ENCODE results near the gene TSPAN2. TPM values are rescaled to one million over a fixed set of nuclear protein-coding genes. Genes with fewer than 3 reads are reported as not detected.

The TSPAN2 gene
- total RNA-seq, result under 1 TPM in 2 of 3 donors, not detected in 1; 0.16 to 0.30 TPM

DNA sequence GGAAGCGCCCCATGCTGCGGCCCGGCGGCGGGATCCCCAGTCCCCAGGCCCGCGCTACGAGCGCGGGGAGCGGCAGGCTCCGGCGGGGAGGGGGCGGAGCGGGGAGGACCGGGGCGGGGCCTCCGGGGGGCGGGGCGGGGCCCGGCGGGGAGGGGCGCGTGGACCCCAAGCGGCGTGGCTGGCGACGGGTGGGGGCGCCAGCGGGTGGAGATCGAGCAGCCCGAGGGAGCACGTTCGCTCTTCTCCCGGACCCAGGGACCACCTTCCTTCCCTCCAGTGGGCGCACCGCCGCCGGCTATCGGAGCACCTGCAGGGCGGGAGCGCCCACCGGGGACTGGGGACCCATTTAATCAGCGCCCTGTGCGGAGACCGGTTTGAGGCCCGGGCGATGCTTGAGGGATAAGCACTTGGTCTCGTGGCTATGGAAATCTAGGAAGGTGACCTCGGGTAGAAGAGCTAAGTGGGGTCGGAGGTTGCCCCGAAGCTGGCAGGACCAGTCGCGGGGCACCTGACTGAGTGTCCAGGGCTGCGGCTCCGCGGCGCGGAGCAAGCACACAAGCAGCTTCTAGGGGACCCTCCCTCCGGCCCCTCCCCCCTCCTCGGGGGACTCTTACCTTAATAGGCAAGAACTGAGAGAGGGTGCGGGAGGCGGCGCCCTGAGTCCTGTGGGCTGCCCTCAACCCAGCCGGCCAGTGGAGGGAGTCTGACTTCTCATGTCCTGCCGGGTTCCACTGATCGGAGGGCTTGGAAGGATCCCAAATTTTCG, at the start of gene TSPAN2:
TSS of gene TSPAN2 (minus strand) at position 84 of the 766 bp plus-strand sequence. CDS start at position 13, 71 bp downstream.
- DNase-seq, result peak; percentile 48
- peaks cover 48% of the 10 kb centered on the region for H3K4me1 Mint-ChIP-seq (ENCODE audit: low read depth)
- H3K27me3 Mint-ChIP-seq (ENCODE audit: low read depth), result no peaks in the 10 kb centered on the region
- peak within 1 kb of the TSS; percentile 81 for H3K4me3 Mint-ChIP-seq
- peak; percentile 82 to 84 for ATAC-seq
- no peaks in the 10 kb centered on the region for H3K9me3 Mint-ChIP-seq
- H3K36me3 Mint-ChIP-seq (ENCODE audit: insufficient read depth), result no peaks in the 10 kb centered on the region

DNA sequence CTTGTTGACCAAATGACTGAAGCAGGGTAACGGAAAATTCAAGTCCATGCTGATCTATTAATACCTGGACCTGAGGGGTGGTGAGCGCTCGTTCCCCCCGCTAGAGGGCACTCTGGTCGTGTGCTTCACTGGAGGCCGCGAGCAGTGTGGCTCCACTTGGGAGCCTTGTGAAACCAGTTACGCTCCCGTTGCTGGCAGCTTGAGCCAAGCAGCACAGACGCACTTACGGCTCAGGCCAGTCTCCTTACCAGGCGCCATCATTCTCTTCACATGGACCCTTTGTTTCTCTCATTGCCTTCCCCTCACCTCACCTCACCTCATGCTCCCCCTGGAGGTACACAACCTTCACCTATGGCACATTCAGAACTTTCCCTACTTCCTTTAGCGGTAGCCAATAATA, 49.7 kb upstream of the TSPAN2 start:
- Mint-ChIP-seq H3K36me3 (ENCODE audit: insufficient read depth) (no peaks in the 10 kb centered on the region), H3K9me3 (no peaks in the 10 kb centered on the region), H3K4me1 (ENCODE audit: low read depth) (no peaks in the 10 kb centered on the region), H3K27me3 (ENCODE audit: low read depth) (peaks cover 35% of the 10 kb centered on the region), H3K4me3 (peak overlapping the region; percentile 7)
- peak; percentile 47 for DNase-seq
- ATAC-seq, result peak; percentile 79 to 88

DNA sequence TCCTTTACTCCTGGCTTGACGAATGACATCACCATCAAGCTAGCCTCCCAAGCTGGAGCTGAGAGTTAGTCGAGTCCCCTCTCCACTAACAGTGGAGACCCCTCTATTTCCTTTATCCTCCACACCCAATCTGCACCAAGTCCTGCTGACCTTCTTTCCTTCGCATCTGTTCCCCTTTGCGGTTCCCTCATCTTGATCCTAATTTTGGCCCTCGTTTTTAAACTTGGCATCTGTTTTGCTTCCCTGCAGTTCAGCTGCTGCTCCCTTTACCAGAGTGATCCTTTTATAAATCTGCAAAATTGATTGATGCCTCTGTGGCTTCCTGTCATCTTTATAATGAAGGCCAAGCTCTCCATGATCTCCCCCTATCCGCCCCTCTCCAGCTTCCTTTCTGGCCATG, 49.0 kb upstream of the TSPAN2 start:
- ATAC-seq (no peak), DNase-seq (no peak)
- peaks cover 34% of the 10 kb centered on the region for H3K27me3 Mint-ChIP-seq (ENCODE audit: low read depth)
- no peaks in the 10 kb centered on the region for H3K9me3 Mint-ChIP-seq
- no peaks in the 10 kb centered on the region for H3K4me1 Mint-ChIP-seq (ENCODE audit: low read depth)
- H3K4me3 Mint-ChIP-seq, result no peak overlapping the region
- H3K36me3 Mint-ChIP-seq (ENCODE audit: insufficient read depth), result no peaks in the 10 kb centered on the region

DNA sequence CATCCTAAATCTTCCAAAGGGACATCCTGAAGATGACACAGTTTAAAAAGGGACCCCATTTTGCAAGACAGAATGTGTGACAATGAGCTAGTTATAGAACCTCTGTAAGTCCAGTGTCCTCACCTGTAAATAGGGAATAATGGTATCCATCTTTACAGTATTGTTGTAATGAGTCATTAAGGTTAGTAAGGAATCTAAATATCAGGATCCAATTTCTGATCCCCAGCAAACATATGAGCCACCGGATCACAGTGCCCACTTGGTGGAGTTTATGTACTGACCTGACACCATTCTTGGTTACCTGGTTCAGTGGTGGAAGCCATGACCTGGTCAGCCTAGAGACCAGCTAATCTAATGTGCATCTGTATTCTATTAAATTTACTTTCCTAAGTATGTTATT, 47.9 kb upstream of the TSPAN2 start:
- Mint-ChIP-seq H3K9me3 (no peaks in the 10 kb centered on the region), H3K27me3 (ENCODE audit: low read depth) (peaks cover 31% of the 10 kb centered on the region), H3K4me1 (ENCODE audit: low read depth) (no peaks in the 10 kb centered on the region), H3K4me3 (no peak overlapping the region), H3K36me3 (ENCODE audit: insufficient read depth) (no peaks in the 10 kb centered on the region)
- DNase-seq, result no peak
- no peak for ATAC-seq

DNA sequence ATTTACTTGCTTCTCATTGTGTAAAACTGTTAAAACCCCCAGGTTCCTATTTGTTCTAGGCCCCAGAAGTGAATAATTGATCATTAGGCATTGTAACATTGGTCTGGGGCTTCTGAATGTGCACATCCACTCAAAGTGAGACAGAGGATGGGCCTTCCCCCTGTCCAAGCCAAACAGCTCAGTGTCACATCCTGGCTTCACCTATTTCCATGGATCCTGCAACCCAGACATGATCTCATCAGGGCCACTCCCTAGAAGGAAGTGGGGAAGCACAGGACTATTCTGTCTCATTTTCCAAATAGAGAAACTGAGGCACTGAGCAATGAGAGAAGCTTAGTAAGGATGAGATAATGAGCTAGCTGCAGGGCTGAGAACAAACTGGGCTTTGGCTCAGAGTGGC, 47.4 kb upstream of the TSPAN2 start:
- Mint-ChIP-seq H3K9me3 (no peaks in the 10 kb centered on the region), H3K4me1 (ENCODE audit: low read depth) (no peaks in the 10 kb centered on the region), H3K4me3 (no peak overlapping the region), H3K27me3 (ENCODE audit: low read depth) (peaks cover 28% of the 10 kb centered on the region), H3K36me3 (ENCODE audit: insufficient read depth) (no peaks in the 10 kb centered on the region)
- no peak for DNase-seq
- no peak for ATAC-seq

DNA sequence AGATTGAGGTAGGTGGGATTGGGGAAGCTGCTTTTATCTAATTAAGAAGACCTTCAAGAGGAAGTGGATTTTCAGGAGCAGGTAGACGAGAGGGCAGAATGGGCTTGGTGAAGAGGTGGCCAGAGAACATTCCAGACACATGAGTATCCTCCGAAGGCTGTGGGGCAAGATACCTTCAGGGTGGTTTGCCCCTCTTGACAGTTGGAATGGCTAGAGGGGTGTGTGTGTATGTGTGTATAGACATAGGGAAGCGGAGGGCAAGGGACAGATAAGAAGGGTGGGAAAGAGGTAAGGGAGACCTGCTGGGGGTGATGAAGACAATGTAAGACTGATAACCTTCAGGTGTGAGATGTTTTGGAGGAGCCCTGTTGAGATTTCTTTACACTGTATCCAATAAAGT, 46.8 kb upstream of the TSPAN2 start:
- no peaks in the 10 kb centered on the region for H3K36me3 Mint-ChIP-seq (ENCODE audit: insufficient read depth)
- ATAC-seq (no peak), DNase-seq (no peak)
- no peak overlapping the region for H3K4me3 Mint-ChIP-seq
- no peaks in the 10 kb centered on the region for H3K9me3 Mint-ChIP-seq
- H3K27me3 Mint-ChIP-seq (ENCODE audit: low read depth), result peaks cover 26% of the 10 kb centered on the region
- H3K4me1 Mint-ChIP-seq (ENCODE audit: low read depth), result no peaks in the 10 kb centered on the region

DNA sequence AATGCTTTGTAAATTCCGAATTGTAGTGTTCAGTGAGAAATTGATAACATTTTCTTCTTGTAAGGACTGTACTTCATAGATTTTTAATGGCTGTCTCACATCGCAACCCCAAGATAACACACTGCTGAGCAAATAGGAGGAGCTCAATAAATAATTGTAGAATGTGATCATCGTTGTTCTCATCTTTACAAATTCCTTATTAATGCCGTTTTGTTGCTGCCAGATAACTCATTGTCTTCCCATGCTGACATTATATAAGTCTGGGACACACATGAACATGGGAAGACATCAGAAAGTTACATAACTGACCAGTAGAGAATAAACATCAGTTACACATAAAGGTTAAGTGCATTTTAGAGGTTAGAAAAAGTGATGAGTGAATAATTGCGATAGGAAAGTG, 46.4 kb upstream of the TSPAN2 start:
- Mint-ChIP-seq H3K9me3 (no peaks in the 10 kb centered on the region), H3K27me3 (ENCODE audit: low read depth) (peaks cover 25% of the 10 kb centered on the region)

DNA sequence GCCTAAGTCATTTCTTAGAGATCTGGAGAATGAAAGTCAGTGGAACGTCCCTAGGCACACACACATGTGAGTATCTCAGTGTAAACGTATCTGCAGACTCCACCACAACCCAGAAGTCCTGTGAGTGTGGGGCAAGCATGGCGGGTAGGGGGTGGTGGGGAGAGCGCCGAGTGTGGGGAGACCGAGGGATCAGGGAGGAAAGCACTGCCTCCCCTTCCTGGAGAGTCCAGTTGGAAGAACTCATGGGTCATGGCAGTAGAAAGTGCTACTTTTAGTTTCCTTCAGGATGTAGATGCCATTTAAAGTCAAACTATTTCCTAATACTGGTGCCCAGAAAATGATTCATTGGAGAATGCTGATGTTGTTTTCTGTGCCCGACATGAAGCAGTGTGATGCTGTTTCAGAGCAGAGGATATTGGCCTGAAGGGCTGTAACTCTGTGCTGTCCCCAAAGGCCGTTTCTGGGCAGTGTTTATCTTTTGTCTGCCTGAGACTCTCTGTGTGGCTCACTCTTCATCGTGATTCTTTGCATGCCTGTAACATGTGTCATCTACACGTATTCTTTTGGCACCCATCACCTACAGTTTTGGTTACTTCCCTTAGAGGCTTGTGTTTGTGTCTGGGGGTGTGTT, 45.7 kb upstream of the TSPAN2 start:
- H3K27me3 Mint-ChIP-seq (ENCODE audit: low read depth), result peaks cover 22% of the 10 kb centered on the region
- ATAC-seq, result no peak
- no peaks in the 10 kb centered on the region for H3K36me3 Mint-ChIP-seq (ENCODE audit: insufficient read depth)
- no peaks in the 10 kb centered on the region for H3K4me1 Mint-ChIP-seq (ENCODE audit: low read depth)
- no peaks in the 10 kb centered on the region for H3K9me3 Mint-ChIP-seq
- no peak overlapping the region for H3K4me3 Mint-ChIP-seq
- no peak for DNase-seq

More for the DNA sequence above, 46.4 kb upstream of the TSPAN2 start:
- no peaks in the 10 kb centered on the region for H3K36me3 Mint-ChIP-seq (ENCODE audit: insufficient read depth)
- DNase-seq (no peak), ATAC-seq (no peak)
- no peak overlapping the region for H3K4me3 Mint-ChIP-seq
- no peaks in the 10 kb centered on the region for H3K4me1 Mint-ChIP-seq (ENCODE audit: low read depth)

DNA sequence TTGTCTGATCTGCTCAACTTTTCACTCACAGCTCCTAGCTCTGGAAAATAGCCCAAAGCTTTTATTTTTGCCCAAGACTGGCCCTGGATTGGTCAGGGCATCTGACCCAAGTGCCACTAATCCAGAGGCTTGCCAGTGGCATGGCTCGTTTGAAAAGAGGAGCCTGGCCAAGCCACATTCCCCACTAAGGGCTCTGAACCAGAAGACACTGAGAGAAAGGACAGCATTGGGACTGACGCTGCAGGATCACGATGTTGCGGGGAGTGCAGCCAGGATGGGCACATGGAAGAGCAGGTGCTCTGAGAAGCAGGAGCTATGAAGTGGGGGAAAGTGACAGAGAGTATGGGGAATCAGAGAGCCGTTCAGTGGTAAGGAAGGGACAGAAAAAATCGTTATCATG, 44.9 kb upstream of the TSPAN2 start:
- DNase-seq (no peak), ATAC-seq (no peak)
- Mint-ChIP-seq H3K27me3 (ENCODE audit: low read depth) (peaks cover 19% of the 10 kb centered on the region), H3K4me1 (ENCODE audit: low read depth) (no peaks in the 10 kb centered on the region), H3K36me3 (ENCODE audit: insufficient read depth) (no peaks in the 10 kb centered on the region), H3K9me3 (no peaks in the 10 kb centered on the region), H3K4me3 (no peak overlapping the region)

DNA sequence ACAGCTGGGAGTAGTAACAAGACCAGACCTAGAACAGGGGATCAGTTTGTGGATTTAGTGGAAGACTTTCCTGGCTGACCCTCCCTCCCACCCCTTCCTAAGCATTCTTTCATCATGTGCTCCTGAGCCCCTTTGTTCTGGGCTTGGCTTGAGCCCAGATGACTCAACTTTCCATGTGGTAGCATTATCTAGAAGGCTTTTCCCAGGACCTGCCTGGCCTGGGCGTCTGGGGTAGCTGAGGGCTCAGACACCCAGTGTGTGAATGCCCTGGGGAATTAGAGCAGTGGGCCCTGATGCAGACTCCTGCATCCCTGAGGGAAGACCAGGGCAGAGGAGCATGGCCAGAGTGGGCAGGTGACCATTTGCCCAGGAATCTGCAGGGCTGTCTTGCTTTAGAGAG, 44.1 kb upstream of the TSPAN2 start:
- no peaks in the 10 kb centered on the region for H3K36me3 Mint-ChIP-seq (ENCODE audit: insufficient read depth)
- H3K4me3 Mint-ChIP-seq, result no peak overlapping the region
- DNase-seq (no peak), ATAC-seq (no peak)
- H3K4me1 Mint-ChIP-seq (ENCODE audit: low read depth), result no peaks in the 10 kb centered on the region
- peaks cover 12% of the 10 kb centered on the region for H3K27me3 Mint-ChIP-seq (ENCODE audit: low read depth)
- no peaks in the 10 kb centered on the region for H3K9me3 Mint-ChIP-seq

DNA sequence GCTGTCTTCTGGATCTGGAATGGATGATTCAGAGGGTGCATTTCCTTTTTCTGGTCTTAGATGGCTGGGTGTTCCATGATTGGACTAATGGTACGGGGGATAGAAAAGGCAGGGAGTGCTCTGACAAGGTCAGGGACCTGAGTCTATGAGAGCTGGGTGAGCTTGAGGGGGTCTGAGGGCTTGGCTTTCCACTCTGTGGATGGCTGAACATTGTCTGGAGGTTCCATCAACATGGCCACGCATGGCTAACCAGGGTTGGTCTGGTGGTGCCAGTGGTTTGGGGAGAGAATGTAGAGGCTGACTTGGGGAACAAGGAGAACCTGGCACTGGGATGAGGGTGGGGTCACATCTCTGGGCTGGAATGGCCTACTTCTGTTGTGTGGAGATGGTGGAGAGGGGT, 41.5 kb upstream of the TSPAN2 start:
- H3K9me3 Mint-ChIP-seq, result no peaks in the 10 kb centered on the region
- H3K4me3 Mint-ChIP-seq, result no peak overlapping the region
- peaks cover 6% of the 10 kb centered on the region for H3K27me3 Mint-ChIP-seq (ENCODE audit: low read depth)
- DNase-seq (no peak), ATAC-seq (no peak)
- H3K36me3 Mint-ChIP-seq (ENCODE audit: insufficient read depth), result no peaks in the 10 kb centered on the region
- H3K4me1 Mint-ChIP-seq (ENCODE audit: low read depth), result no peaks in the 10 kb centered on the region

DNA sequence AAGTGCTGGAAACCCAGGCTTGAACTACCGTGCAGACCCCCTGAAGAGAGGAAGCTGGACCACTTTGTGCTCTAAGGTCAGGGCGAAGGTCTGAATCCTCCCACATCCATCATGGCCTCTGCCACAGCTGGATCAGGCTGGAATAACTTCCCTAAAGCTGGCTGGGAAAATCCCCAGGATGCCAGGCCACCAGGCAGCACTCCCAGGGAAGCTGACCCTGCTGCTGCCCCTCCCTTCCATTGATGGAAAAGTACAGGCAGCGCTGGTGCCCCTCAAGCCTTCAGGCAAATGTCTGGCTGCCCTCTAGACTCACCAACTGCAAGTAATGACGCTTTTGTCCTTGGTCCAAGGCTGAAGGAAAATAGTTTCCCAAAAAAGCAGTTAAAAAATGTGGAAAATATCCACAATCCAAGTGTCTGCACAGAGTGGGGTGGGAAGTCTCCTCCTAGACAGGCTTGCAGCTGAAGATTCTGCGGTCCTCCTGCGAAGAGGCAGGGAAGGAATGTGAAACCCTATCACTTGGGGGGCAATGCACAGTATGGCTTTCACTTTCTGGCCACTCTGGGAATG, 39.9 kb upstream of the TSPAN2 start:
- Mint-ChIP-seq H3K4me3 (no peak overlapping the region), H3K27me3 (ENCODE audit: low read depth) (peaks cover 5% of the 10 kb centered on the region), H3K36me3 (ENCODE audit: insufficient read depth) (no peaks in the 10 kb centered on the region), H3K9me3 (peaks cover 3% of the 10 kb centered on the region), H3K4me1 (ENCODE audit: low read depth) (no peaks in the 10 kb centered on the region)
- DNase-seq (no peak), ATAC-seq (no peak)

DNA sequence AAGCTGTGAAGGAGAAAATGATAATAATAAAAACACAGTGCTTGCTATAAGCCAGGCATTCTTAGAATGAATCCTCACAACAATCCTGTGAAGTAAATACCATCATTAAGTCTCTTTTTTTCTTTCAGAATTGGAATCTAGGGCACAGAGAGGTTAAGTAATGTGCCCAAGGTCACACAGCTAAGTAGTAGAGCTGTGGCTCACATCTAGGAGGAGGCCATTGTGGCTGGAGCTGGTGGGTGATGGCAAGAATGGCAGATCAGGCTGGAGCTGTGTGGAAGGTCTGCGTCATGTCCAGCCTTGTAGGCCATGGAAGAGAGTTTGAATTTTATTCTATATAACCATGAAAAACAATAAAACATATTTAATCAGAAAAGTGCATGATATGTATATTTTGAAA, 38.2 kb upstream of the TSPAN2 start:
- Mint-ChIP-seq H3K4me1 (ENCODE audit: low read depth) (no peaks in the 10 kb centered on the region), H3K36me3 (ENCODE audit: insufficient read depth) (no peaks in the 10 kb centered on the region), H3K9me3 (peaks cover 13% of the 10 kb centered on the region), H3K27me3 (ENCODE audit: low read depth) (peaks cover 12% of the 10 kb centered on the region), H3K4me3 (no peak overlapping the region)
- ATAC-seq (no peak), DNase-seq (no peak)

DNA sequence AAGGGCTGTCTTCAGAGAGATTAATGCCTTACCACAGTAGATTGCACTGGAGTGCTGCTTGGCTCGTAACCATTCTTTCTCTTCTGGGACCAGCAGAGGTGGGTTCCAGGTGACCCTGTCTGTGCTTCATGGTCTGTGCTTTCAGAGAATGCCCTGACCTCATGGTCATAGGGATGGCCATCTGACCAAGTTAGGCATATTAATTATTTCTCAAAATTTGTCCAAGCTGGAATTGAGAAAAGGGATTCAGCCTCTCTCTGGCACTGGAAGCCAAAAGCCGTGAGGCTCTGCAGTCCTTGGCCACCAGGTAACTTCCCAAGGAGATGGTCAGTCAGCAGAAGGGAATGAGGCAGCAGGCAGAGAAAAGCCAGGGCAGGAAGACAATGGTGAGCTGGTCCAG, 37.2 kb upstream of the TSPAN2 start:
- Mint-ChIP-seq H3K36me3 (ENCODE audit: insufficient read depth) (peaks cover 2% of the 10 kb centered on the region), H3K27me3 (ENCODE audit: low read depth) (peaks cover 17% of the 10 kb centered on the region), H3K9me3 (peaks cover 21% of the 10 kb centered on the region), H3K4me1 (ENCODE audit: low read depth) (no peaks in the 10 kb centered on the region), H3K4me3 (no peak overlapping the region)
- ATAC-seq (no peak), DNase-seq (no peak)

DNA sequence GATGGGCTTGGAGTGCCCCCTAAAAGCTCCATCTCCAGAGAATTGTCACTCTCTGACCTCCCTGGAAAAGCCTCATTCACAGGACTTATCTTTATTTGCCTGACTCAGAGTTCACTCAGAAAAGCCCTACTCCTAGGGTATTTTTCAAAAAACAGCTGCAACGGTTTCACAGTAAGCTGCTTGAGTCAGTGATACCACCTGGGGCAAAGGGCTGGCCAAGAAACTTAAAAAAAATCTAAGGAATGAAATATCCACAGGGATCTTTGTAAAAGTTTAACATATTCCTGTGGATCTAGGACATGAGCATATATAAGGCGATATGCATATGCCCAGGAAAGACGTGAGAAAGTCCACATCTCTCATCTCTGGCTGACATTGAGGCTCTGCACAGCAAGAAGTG, 33.8 kb upstream of the TSPAN2 start:
- no peak for ATAC-seq
- Mint-ChIP-seq H3K4me1 (ENCODE audit: low read depth) (no peaks in the 10 kb centered on the region), H3K9me3 (peaks cover 31% of the 10 kb centered on the region), H3K4me3 (no peak overlapping the region), H3K27me3 (ENCODE audit: low read depth) (peaks cover 36% of the 10 kb centered on the region), H3K36me3 (ENCODE audit: insufficient read depth) (peaks cover 2% of the 10 kb centered on the region)
- DNase-seq, result no peak
